Activated CD4-positive, alpha-beta T cell treated with anti-CD3 and anti-CD28 coated beads, Interleukin-2, amount 10 ng/mL, durations not matched to agents 7 days and 5 days (primary cell): ENCODE results near the gene FUT6. TPM values are rescaled to one million over a fixed set of nuclear protein-coding genes. Genes with fewer than 3 reads are reported as not detected.
A peak's percentile ranks its signal among the peaks of the same experiment; 100 is the strongest.

ENCODE experiments used
- CTCF ChIA-PET: fragments of 350-600 bp; sonication (Branson Sonifier 250); formaldehyde crosslinking; loops from one replicate; lab custom pipeline; 2021; ENCODE audit warnings: antibody characterized with exemption; lab: Charles Lee
- POLR2A ChIA-PET: fragments of 350-600 bp; sonication (Branson Sonifier 250); formaldehyde crosslinking; loops from one replicate; lab custom pipeline; 2021; ENCODE audit warnings: antibody characterized with exemption; lab: Charles Lee
- DNase-seq: peaks from one replicate; pipeline ENCODE4 v3.0.0-alpha.2; 2020
- H3K27ac Mint-ChIP-seq: one replicate; pipeline ENCODE4 v1.8.0; 2021; ENCODE audit warnings: mild to moderate bottlenecking, moderate library complexity, mixed read lengths
- H3K27me3 Mint-ChIP-seq: one replicate; pipeline ENCODE4 v1.8.0; 2021; ENCODE audit warnings: mixed read lengths
- H3K36me3 Mint-ChIP-seq: one replicate; pipeline ENCODE4 v1.8.0; 2021; ENCODE audit warnings: low read depth, mixed read lengths
- H3K4me1 Mint-ChIP-seq: one replicate; pipeline ENCODE4 v1.8.0; 2021; ENCODE audit warnings: mixed read lengths
- H3K4me3 Mint-ChIP-seq: one replicate; pipeline ENCODE4 v1.8.0; 2021; ENCODE audit warnings: mild to moderate bottlenecking, moderate library complexity, mixed read lengths
- H3K9me3 Mint-ChIP-seq: one replicate; pipeline ENCODE4 v1.8.0; 2021; ENCODE audit warnings: mixed read lengths
- total RNA-seq, 2 experiments: library from RNA; stranded (reverse); gene quantifications; one replicate each; pipeline ENCODE4 v1.2.3, GENCODE V29; 2021

The FUT6 gene
- total RNA-seq, 2 experiments from 2014 or later = not detected

GRCh38 chr19:5829567-5830310, 9.8 kb downstream of the FUT6 start:
- no peaks in the 10 kb centered on the region for H3K27me3 Mint-ChIP-seq
- H3K4me1 Mint-ChIP-seq = peaks cover 12% of the 10 kb centered on the region
- H3K4me3 Mint-ChIP-seq = peak overlapping the region; percentile 50
- peak overlapping the region; percentile 51 for H3K27ac Mint-ChIP-seq
- no peaks in the 10 kb centered on the region for H3K36me3 Mint-ChIP-seq
- no peaks in the 10 kb centered on the region for H3K9me3 Mint-ChIP-seq
- ChIA-PET CTCF (interaction anchor here (0.6 to 5.6 kb wide), 2 partner anchors 26 to 486 kb away, joined by 6 to 60 read pairs; partner anchors contain the start of gene NRTN), POLR2A (no interaction called here)
- DNase-seq = no peak

GRCh38 chr19:5828661-5829566, 10.6 kb downstream of the FUT6 start:
- DNase-seq = no peak
- CTCF ChIA-PET = interaction anchor here (1.1 to 5.6 kb wide), 8 partner anchors 25 to 194 kb away, joined by 3 to 60 read pairs (median 4); partner anchors contain the start of genes NDUFA11, NRTN and RPL36
- peak overlapping the region; percentile 99 for H3K4me3 Mint-ChIP-seq
- H3K9me3 Mint-ChIP-seq = no peaks in the 10 kb centered on the region
- no peaks in the 10 kb centered on the region for H3K27me3 Mint-ChIP-seq
- H3K4me1 Mint-ChIP-seq = peaks cover 12% of the 10 kb centered on the region
- no peaks in the 10 kb centered on the region for H3K36me3 Mint-ChIP-seq
- peak overlapping the region; percentile 100 for H3K27ac Mint-ChIP-seq
- POLR2A ChIA-PET = interaction anchor here (0.5 to 2.0 kb wide), 4 partner anchors 20 to 150 kb away, joined by 3 to 7 read pairs (median 4); partner anchors contain the start of gene NDUFA11

- ChIA-PET CTCF (interaction anchor here (0.6 to 5.6 kb wide), 9 partner anchors 24 to 301 kb away, joined by 3 to 60 read pairs (median 3); partner anchors contain the start of genes NDUFA11, NRTN and RPL36), POLR2A (interaction anchor here (0.5 to 2.0 kb wide), 5 partner anchors 20 to 151 kb away, joined by 3 to 7 read pairs (median 3); partner anchors contain the start of gene NDUFA11)
- peak overlapping the region; percentile 100 for H3K27ac Mint-ChIP-seq
- H3K36me3 Mint-ChIP-seq = no peaks in the 10 kb centered on the region
- no peaks in the 10 kb centered on the region for H3K9me3 Mint-ChIP-seq
- peaks cover 12% of the 10 kb centered on the region for H3K4me1 Mint-ChIP-seq
- peak overlapping the region; percentile 99 for H3K4me3 Mint-ChIP-seq
- no peaks in the 10 kb centered on the region for H3K27me3 Mint-ChIP-seq
- DNase-seq = peak; percentile 93
Observed at GRCh38 chr19:5827891-5828660, 11.4 kb downstream of the FUT6 start.

GRCh38 chr19:5827342-5827890, 12.1 kb downstream of the FUT6 start:
- H3K27me3 Mint-ChIP-seq = no peaks in the 10 kb centered on the region
- DNase-seq = no peak
- ChIA-PET CTCF (interaction anchor here (0.6 to 5.6 kb wide), 8 partner anchors 23 to 300 kb away, joined by 3 to 60 read pairs (median 3); partner anchors contain the start of genes NDUFA11, NRTN and RPL36), POLR2A (interaction anchor here (0.5 to 2.0 kb wide), 3 partner anchors 23 to 111 kb away, joined by 3 to 7 read pairs (median 6); partner anchors contain the start of gene NDUFA11)
- H3K36me3 Mint-ChIP-seq = no peaks in the 10 kb centered on the region
- peak overlapping the region; percentile 90 for H3K27ac Mint-ChIP-seq
- H3K4me1 Mint-ChIP-seq = peaks cover 12% of the 10 kb centered on the region
- no peaks in the 10 kb centered on the region for H3K9me3 Mint-ChIP-seq
- H3K4me3 Mint-ChIP-seq = peak overlapping the region; percentile 99

GRCh38 chr19:5826531-5827341, 12.8 kb downstream of the FUT6 start:
- H3K4me3 Mint-ChIP-seq = peak overlapping the region; percentile 99
- POLR2A ChIA-PET = interaction anchor here (2.0 kb wide), 1 partner anchor 77 kb away, joined by 7 read pairs; the partner anchor contains the start of gene NDUFA11
- no peaks in the 10 kb centered on the region for H3K36me3 Mint-ChIP-seq
- no peaks in the 10 kb centered on the region for H3K27me3 Mint-ChIP-seq
- H3K27ac Mint-ChIP-seq = peak overlapping the region; percentile 90
- H3K9me3 Mint-ChIP-seq = no peaks in the 10 kb centered on the region
- CTCF ChIA-PET = interaction anchor here (1.9 to 5.6 kb wide), 2 partner anchors 23 to 77 kb away, joined by 6 to 60 read pairs; partner anchors contain the start of genes NDUFA11 and NRTN
- DNase-seq = no peak
- peaks cover 12% of the 10 kb centered on the region for H3K4me1 Mint-ChIP-seq

GRCh38 chr19:5825178-5825577, 14.3 kb downstream of the FUT6 start:
- CTCF ChIA-PET = interaction anchor here (5.6 kb wide), 1 partner anchor 21 kb away, joined by 60 read pairs; the partner anchor contains the start of gene NRTN
- Mint-ChIP-seq H3K27me3 (no peaks in the 10 kb centered on the region), H3K4me3 (no peak overlapping the region), H3K4me1 (peaks cover 12% of the 10 kb centered on the region), H3K27ac (no peak overlapping the region), H3K9me3 (no peaks in the 10 kb centered on the region), H3K36me3 (no peaks in the 10 kb centered on the region)
- POLR2A ChIA-PET = no interaction called here
- DNase-seq = no peak

- no peak overlapping the region for H3K27ac Mint-ChIP-seq
- CTCF ChIA-PET = interaction anchor here (5.6 kb wide), 1 partner anchor 21 kb away, joined by 60 read pairs; the partner anchor contains the start of gene NRTN
- POLR2A ChIA-PET = no interaction called here
Observed at GRCh38 chr19:5824751-5825150, 14.8 kb downstream of the FUT6 start.

GRCh38 chr19:5823579-5824281, 15.8 kb downstream of the FUT6 start:
- CTCF ChIA-PET = interaction anchor here (0.7 kb wide), 1 partner anchor 133 kb away, joined by 3 read pairs; no protein-coding TSS in a partner anchor
- no peak overlapping the region for H3K27ac Mint-ChIP-seq
- POLR2A ChIA-PET = no interaction called here
- no peak for DNase-seq
- H3K9me3 Mint-ChIP-seq = no peaks in the 10 kb centered on the region
- H3K27me3 Mint-ChIP-seq = no peaks in the 10 kb centered on the region
- H3K36me3 Mint-ChIP-seq = no peaks in the 10 kb centered on the region
- no peak overlapping the region for H3K4me3 Mint-ChIP-seq
- peaks cover 10% of the 10 kb centered on the region for H3K4me1 Mint-ChIP-seq

More at GRCh38 chr19:5824751-5825150, 14.8 kb downstream of the FUT6 start:
- H3K36me3 Mint-ChIP-seq = no peaks in the 10 kb centered on the region
- H3K4me1 Mint-ChIP-seq = peaks cover 10% of the 10 kb centered on the region
- H3K27me3 Mint-ChIP-seq = no peaks in the 10 kb centered on the region
- H3K9me3 Mint-ChIP-seq = no peaks in the 10 kb centered on the region
- H3K4me3 Mint-ChIP-seq = no peak overlapping the region
- DNase-seq = no peak

GRCh38 chr19:5822181-5822844, 17.2 kb downstream of the FUT6 start:
- CTCF ChIA-PET = interaction anchor here (3.1 kb wide), 1 partner anchor 18 kb away, joined by 11 read pairs; no protein-coding TSS in a partner anchor
- H3K9me3 Mint-ChIP-seq = no peaks in the 10 kb centered on the region

More at GRCh38 chr19:5822181-5822844, 17.2 kb downstream of the FUT6 start:
- Mint-ChIP-seq H3K36me3 (no peaks in the 10 kb centered on the region), H3K27me3 (no peaks in the 10 kb centered on the region), H3K4me3 (no peak overlapping the region), H3K4me1 (peaks cover 5% of the 10 kb centered on the region), H3K27ac (no peak overlapping the region)
- DNase-seq = no peak
- POLR2A ChIA-PET = no interaction called here
